WTC11 (cell line): ENCODE data around the gene OXGR1.

ENCODE experiments used
- CREM ChIP-seq: sonication (generic); formaldehyde crosslinking; IDR thresholded peaks from 2 replicates; pipeline ENCODE4 v1.8.1; 2022; ENCODE audit warnings: mild to moderate bottlenecking, missing genetic modification reagents, moderate library complexity
- CTCF ChIP-seq: fragments of 200-600 bp; IDR thresholded peaks from 2 replicates; pipeline ENCODE4 v1.8.0; 2022; ENCODE audit warnings: antibody characterized with exemption
- HMGA2 ChIP-seq: fragments of 250-450 bp; sonication (Bioruptor Pico); IDR thresholded peaks from 2 replicates; pipeline ENCODE4 v1.4.0; 2021; ENCODE audit warnings: mild to moderate bottlenecking, moderate library complexity
- MAX ChIP-seq: sonication (generic); formaldehyde crosslinking; IDR thresholded peaks from 2 replicates; pipeline ENCODE4 v1.8.0; 2022; ENCODE audit warnings: mild to moderate bottlenecking, missing genetic modification reagents
- ZNF121 ChIP-seq: sonication (generic); formaldehyde crosslinking; IDR thresholded peaks from 2 replicates; pipeline ENCODE4 v1.8.0; 2023; ENCODE audit warnings: missing genetic modification reagents

- TF ChIP-seq ZNF121 (no peak), CREM (CRISPR knock-in tag) (no peak), HMGA2 (CRISPR knock-in tag) (no peak), CTCF (no peak), MAX (CRISPR knock-in tag) (no peak)
Measured at GRCh38 chr13:96996886-96997285, 2.6 kb upstream of the OXGR1 start.
